NCI-H128 (cell line): ENCODE measurements around the gene MAGEA9B.
"Not testable (repeated sequence)": the region's sequence is repeated elsewhere in the genome, so short reads cannot be mapped to it uniquely, and the experiment has no call there.

ENCODE experiments used
- DNase-seq: peaks from one replicate; lab custom pipeline; 2025; ENCODE audit not compliant: unreplicated experiment; lab: John Stamatoyannopoulos, UW

MAGEA9B gene

GRCh38 chrX:149587359-149587758, at the start of gene MAGEA9B:
TSS of gene MAGEA9B (minus strand) at chrX:149587459. CDS start at chrX:149583179, 4,280 bp downstream.
- not testable (repeated sequence) for DNase-seq

GRCh38 chrX:149633511-149633910, 46.3 kb upstream of the MAGEA9B start:
- no peak for DNase-seq

- DNase-seq: peak; percentile 54
These were observed 44.2 kb upstream of the MAGEA9B start, which contains the start of gene TMEM185A for GRCh38 chrX:149631234-149632165. TSS of gene TMEM185A (minus strand) at chrX:149631792. CDS start at chrX:149631580, 212 bp downstream.

GRCh38 chrX:149630681-149631233, 43.5 kb upstream of the MAGEA9B start:
- DNase-seq: no peak

GRCh38 chrX:149629730-149630387, 42.6 kb upstream of the MAGEA9B start:
- DNase-seq: no peak

- no peak for DNase-seq
These were observed 41.5 kb upstream of the MAGEA9B start for GRCh38 chrX:149628768-149629167.

GRCh38 chrX:149628280-149628679, 41.0 kb upstream of the MAGEA9B start:
- no peak for DNase-seq

- DNase-seq: not testable (repeated sequence)
These were observed 39.6 kb upstream of the MAGEA9B start for GRCh38 chrX:149626829-149627228.

GRCh38 chrX:149619662-149620061, 32.4 kb upstream of the MAGEA9B start:
- not testable (repeated sequence) for DNase-seq

- no peak for DNase-seq
These were observed 31.6 kb upstream of the MAGEA9B start for GRCh38 chrX:149618871-149619270.

GRCh38 chrX:149611623-149612175, 24.4 kb upstream of the MAGEA9B start:
- DNase-seq: no peak

GRCh38 chrX:149610511-149610910, 23.3 kb upstream of the MAGEA9B start:
- DNase-seq: no peak

GRCh38 chrX:149607699-149608098, 20.4 kb upstream of the MAGEA9B start:
- no peak for DNase-seq

GRCh38 chrX:149605248-149605885, 18.1 kb upstream of the MAGEA9B start:
- not testable (repeated sequence) for DNase-seq

GRCh38 chrX:149598603-149599002, 11.3 kb upstream of the MAGEA9B start:
- DNase-seq: not testable (repeated sequence)

GRCh38 chrX:149595943-149596342, 8.7 kb upstream of the MAGEA9B start:
- DNase-seq: not testable (repeated sequence)

GRCh38 chrX:149595214-149595613, 8.0 kb upstream of the MAGEA9B start, which contains the start of gene HSFX2:
TSS of gene HSFX2 (minus strand) at chrX:149595314. CDS start at chrX:149594700, 614 bp downstream.
- not testable (repeated sequence) for DNase-seq

GRCh38 chrX:149590993-149591392, 3.7 kb upstream of the MAGEA9B start:
- not testable (repeated sequence) for DNase-seq

- DNase-seq: not testable (repeated sequence)
These were observed 1.6 kb downstream of the MAGEA9B start for GRCh38 chrX:149585631-149586030.

- not testable (repeated sequence) for DNase-seq
These were observed 13.8 kb downstream of the MAGEA9B start for GRCh38 chrX:149573456-149573855.

GRCh38 chrX:149572743-149573142, 14.5 kb downstream of the MAGEA9B start:
- DNase-seq: no peak
